ENCODE measurements around the gene SMYD3.

The SMYD3 gene

GRCh38 chr1:246417152-246417812 is 89.8 kb downstream of the SMYD3 start:
- DNase-seq (ENCODE audit: low read depth, low spot score): no peak

- DNase-seq (ENCODE audit: low read depth, low spot score): no peak
Measured at GRCh38 chr1:246416261-246416660, 90.8 kb downstream of the SMYD3 start.

- DNase-seq (ENCODE audit: low read depth, low spot score): no peak
Measured at GRCh38 chr1:246415028-246415427, 92.1 kb downstream of the SMYD3 start.

GRCh38 chr1:246413430-246413829 is 93.6 kb downstream of the SMYD3 start:
- DNase-seq (ENCODE audit: low read depth, low spot score): no peak

- no peak for DNase-seq (ENCODE audit: low read depth, low spot score)
Measured at GRCh38 chr1:246404078-246404477, 103.0 kb downstream of the SMYD3 start.

GRCh38 chr1:246398126-246398813 is 108.8 kb downstream of the SMYD3 start:
- DNase-seq (ENCODE audit: low read depth, low spot score): no peak

GRCh38 chr1:246397046-246397445 is 110.0 kb downstream of the SMYD3 start:
- DNase-seq (ENCODE audit: low read depth, low spot score): no peak

GRCh38 chr1:246396322-246396721 is 110.8 kb downstream of the SMYD3 start:
- no peak for DNase-seq (ENCODE audit: low read depth, low spot score)

- no peak for DNase-seq (ENCODE audit: low read depth, low spot score)
Measured at GRCh38 chr1:246394121-246394520, 113.0 kb downstream of the SMYD3 start.

- DNase-seq (ENCODE audit: low read depth, low spot score): no peak
Measured at GRCh38 chr1:246390855-246391254, 116.2 kb downstream of the SMYD3 start.

GRCh38 chr1:246384616-246385015 is 122.5 kb downstream of the SMYD3 start:
- DNase-seq (ENCODE audit: low read depth, low spot score): no peak

- DNase-seq (ENCODE audit: low read depth, low spot score): no peak
Measured at GRCh38 chr1:246383791-246384190, 123.3 kb downstream of the SMYD3 start.

GRCh38 chr1:246383239-246383589 is 123.9 kb downstream of the SMYD3 start:
- DNase-seq (ENCODE audit: low read depth, low spot score): no peak

- no peak for DNase-seq (ENCODE audit: low read depth, low spot score)
Measured at GRCh38 chr1:246382589-246383238, 124.4 kb downstream of the SMYD3 start.

- no peak for DNase-seq (ENCODE audit: low read depth, low spot score)
Measured at GRCh38 chr1:246381452-246381851, 125.6 kb downstream of the SMYD3 start.

GRCh38 chr1:246377625-246378153 is 129.4 kb downstream of the SMYD3 start:
- no peak for DNase-seq (ENCODE audit: low read depth, low spot score)

GRCh38 chr1:246373828-246374569 is 133.1 kb downstream of the SMYD3 start:
- no peak for DNase-seq (ENCODE audit: low read depth, low spot score)

- no peak for DNase-seq (ENCODE audit: low read depth, low spot score)
Measured at GRCh38 chr1:246372559-246372958, 134.5 kb downstream of the SMYD3 start.

- DNase-seq (ENCODE audit: low read depth, low spot score): no peak
Measured at GRCh38 chr1:246367041-246367440, 140.0 kb downstream of the SMYD3 start.

- no peak for DNase-seq (ENCODE audit: low read depth, low spot score)
Measured at GRCh38 chr1:246365708-246366107, 141.4 kb downstream of the SMYD3 start.

GRCh38 chr1:246364415-246364941 is 142.6 kb downstream of the SMYD3 start:
- DNase-seq (ENCODE audit: low read depth, low spot score): no peak
